ENCODE data around the gene PDGFC.

DNA sequence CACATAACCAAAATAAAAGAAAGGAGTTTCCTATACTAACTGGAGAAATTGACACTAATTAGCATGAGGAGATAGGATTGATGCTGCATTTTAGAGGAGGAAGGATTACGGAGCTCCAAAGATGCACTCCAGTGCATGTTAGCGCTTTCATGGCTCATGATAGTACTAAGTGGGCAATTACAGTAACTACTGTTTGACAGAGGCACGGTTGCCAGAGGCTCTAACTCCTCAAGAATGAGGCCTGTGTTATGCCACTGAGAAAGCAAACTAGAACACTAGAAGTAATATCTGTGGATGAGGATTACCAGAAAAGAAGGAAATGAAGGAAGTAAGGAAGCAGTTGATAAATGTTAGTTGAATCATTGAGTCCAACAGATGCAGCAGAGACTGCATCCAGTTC is 19.6 kb upstream of the PDGFC start:
- TF ChIP-seq EZH2 (IDR thresholded peaks at IDR 0.05; ENCODE audit: borderline replicate concordance, low read depth, low read length, severe bottlenecking), result no peak
- TF ChIP-seq, protein P1, sequence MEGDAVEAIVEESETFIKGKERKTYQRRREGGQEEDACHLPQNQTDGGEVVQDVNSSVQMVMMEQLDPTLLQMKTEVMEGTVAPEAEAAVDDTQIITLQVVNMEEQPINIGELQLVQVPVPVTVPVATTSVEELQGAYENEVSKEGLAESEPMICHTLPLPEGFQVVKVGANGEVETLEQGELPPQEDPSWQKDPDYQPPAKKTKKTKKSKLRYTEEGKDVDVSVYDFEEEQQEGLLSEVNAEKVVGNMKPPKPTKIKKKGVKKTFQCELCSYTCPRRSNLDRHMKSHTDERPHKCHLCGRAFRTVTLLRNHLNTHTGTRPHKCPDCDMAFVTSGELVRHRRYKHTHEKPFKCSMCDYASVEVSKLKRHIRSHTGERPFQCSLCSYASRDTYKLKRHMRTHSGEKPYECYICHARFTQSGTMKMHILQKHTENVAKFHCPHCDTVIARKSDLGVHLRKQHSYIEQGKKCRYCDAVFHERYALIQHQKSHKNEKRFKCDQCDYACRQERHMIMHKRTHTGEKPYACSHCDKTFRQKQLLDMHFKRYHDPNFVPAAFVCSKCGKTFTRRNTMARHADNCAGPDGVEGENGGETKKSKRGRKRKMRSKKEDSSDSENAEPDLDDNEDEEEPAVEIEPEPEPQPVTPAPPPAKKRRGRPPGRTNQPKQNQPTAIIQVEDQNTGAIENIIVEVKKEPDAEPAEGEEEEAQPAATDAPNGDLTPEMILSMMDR (IDR thresholded peaks at IDR 0.05; ENCODE audit: borderline replicate concordance, extremely low read depth, low read length, poor library complexity, severe bottlenecking), result no peak

Measured in DND-41 (cell line).